Loucy (cell line): ENCODE data around the gene MAPK1.

Experiments
- H2AFZ ChIP-seq: fragments of 200-600 bp; sonication (generic); 2 replicates; pipeline ENCODE4 v1.6.0; 2016; ENCODE audit warnings: antibody characterized with exemption, mild to moderate bottlenecking, low read length, moderate library complexity
- H3F3A ChIP-seq: fragments of 200-600 bp; 2 replicates; pipeline ENCODE4 v1.6.0; 2016; ENCODE audit warnings: antibody characterized with exemption, low read depth, mild to moderate bottlenecking
- H3K27me3 ChIP-seq: fragments of 200-600 bp; sonication (generic); 2 replicates; pipeline ENCODE4 v1.6.1; 2014; ENCODE audit warnings: low read length, mild to moderate bottlenecking; ENCODE audit not compliant: insufficient read depth, poor library complexity, severe bottlenecking
- H3K36me3 ChIP-seq: fragments of 200-600 bp; sonication (generic); 2 replicates; pipeline ENCODE4 v1.6.1; 2016; ENCODE audit warnings: low read length; ENCODE audit not compliant: insufficient read depth
- H3K4me1 ChIP-seq: fragments of 200-600 bp; sonication (generic); 2 replicates; pipeline ENCODE4 v1.5.1; 2014; ENCODE audit warnings: low read length, mild to moderate bottlenecking; ENCODE audit not compliant: insufficient read depth, poor library complexity, severe bottlenecking
- H3K4me2 ChIP-seq: fragments of 200-600 bp; sonication (generic); 2 replicates; pipeline ENCODE4 v1.6.0; 2014; ENCODE audit warnings: antibody characterized with exemption, low read length, low read depth, mild to moderate bottlenecking; ENCODE audit not compliant: poor library complexity, severe bottlenecking
- H3K4me3 ChIP-seq: fragments of 200-600 bp; sonication (generic); 2 replicates; pipeline ENCODE4 v1.5.1; 2014; ENCODE audit warnings: low read length, mild to moderate bottlenecking, mixed read lengths; ENCODE audit not compliant: poor library complexity, severe bottlenecking
- H3K79me2 ChIP-seq: fragments of 200-600 bp; sonication (generic); 2 replicates; pipeline ENCODE4 v1.6.1; 2014; ENCODE audit warnings: low read length; ENCODE audit not compliant: insufficient read depth
- H3K9ac ChIP-seq: fragments of 200-600 bp; sonication (generic); 2 replicates; pipeline ENCODE4 v1.6.0; 2014; ENCODE audit warnings: mild to moderate bottlenecking, low read depth, low read length, moderate library complexity; ENCODE audit not compliant: poor library complexity, severe bottlenecking
- H3K9me2 ChIP-seq: fragments of 200-600 bp; sonication (generic); replicated peaks from 2 replicates; pipeline ENCODE4 v1.6.1; 2016; ENCODE audit warnings: low read depth, low read length, mixed read lengths
- H3K9me3 ChIP-seq: fragments of 200-600 bp; sonication (generic); 2 replicates; pipeline ENCODE4 v1.6.1; 2014; ENCODE audit warnings: mild to moderate bottlenecking, antibody characterized with exemption, low read length, low read depth; ENCODE audit not compliant: insufficient read depth
- H4K20me1 ChIP-seq: fragments of 200-600 bp; sonication (generic); 2 replicates; pipeline ENCODE4 v1.6.0; 2014; ENCODE audit warnings: antibody characterized with exemption, low read length, mild to moderate bottlenecking; ENCODE audit not compliant: insufficient read depth, poor library complexity, severe bottlenecking
- EZH2phosphoT487 ChIP-seq: fragments of 200-600 bp; IDR thresholded peaks from 2 replicates; pipeline ENCODE4 v1.6.1; 2018; ENCODE audit warnings: antibody characterized with exemption, mild to moderate bottlenecking, moderate library complexity, borderline replicate concordance
- TF ChIP-seq, protein P1 (sequence below): fragments of 200-600 bp; sonication (generic); conservative IDR thresholded peaks from 2 replicates; pipeline ENCODE4 v1.5.1; 2014; ENCODE audit warnings: mild to moderate bottlenecking, antibody characterized with exemption, low read length

The MAPK1 gene

DNA sequence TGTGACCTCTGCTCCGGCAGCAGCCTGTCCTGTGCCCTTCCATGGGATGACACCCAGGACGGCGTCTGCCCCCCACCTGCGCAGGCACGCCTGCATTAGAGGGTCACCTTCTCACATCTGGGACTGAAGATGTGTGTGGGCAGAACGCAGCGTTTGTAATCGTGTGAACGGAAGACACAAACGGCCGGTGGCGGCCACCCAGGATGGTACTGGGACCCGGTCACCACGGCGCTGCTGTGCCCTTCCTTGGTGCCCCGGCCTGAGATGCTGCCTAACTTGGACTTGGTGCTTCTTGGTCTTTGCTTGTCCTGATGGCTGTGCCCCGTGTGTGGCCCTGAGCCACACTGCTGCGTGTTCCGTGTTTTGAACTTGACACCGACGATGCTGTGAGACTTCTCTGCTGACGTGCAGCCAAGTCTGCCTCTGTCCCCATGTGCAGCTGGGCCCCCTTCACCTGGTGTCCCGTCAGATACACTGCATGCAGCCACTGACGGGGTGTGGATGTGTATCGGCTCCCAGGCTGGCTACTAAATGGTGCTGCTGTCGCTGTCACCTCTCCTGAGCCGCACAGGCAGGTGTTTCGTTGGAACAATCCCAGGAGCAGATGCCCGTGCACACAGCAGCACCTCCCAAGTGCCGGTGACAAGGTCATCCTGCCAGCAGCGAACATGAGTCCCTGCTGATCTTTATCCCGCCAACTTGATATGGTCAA is 153.2 kb downstream of the MAPK1 start:
- Histone ChIP-seq H3K36me3 (peaks cover 17% of the 10 kb centered on the region; the same call in 1 of the 2 replicates), H4K20me1 (no peaks in the 10 kb centered on the region), H3K9me2 (no peaks in the 10 kb centered on the region), H3K79me2 (no peaks in the 10 kb centered on the region; the same call in 1 of the 2 replicates), H3K4me3 (no peak overlapping the region), H3K4me2 (no peak overlapping the region), H3F3A (no peaks in the 10 kb centered on the region), H2AFZ (no peak overlapping the region), H3K27me3 (no peaks in the 10 kb centered on the region), H3K9me3 (no peaks in the 10 kb centered on the region), H3K9ac (no peak overlapping the region), H3K4me1 (no peaks in the 10 kb centered on the region)
- TF ChIP-seq, protein P1, sequence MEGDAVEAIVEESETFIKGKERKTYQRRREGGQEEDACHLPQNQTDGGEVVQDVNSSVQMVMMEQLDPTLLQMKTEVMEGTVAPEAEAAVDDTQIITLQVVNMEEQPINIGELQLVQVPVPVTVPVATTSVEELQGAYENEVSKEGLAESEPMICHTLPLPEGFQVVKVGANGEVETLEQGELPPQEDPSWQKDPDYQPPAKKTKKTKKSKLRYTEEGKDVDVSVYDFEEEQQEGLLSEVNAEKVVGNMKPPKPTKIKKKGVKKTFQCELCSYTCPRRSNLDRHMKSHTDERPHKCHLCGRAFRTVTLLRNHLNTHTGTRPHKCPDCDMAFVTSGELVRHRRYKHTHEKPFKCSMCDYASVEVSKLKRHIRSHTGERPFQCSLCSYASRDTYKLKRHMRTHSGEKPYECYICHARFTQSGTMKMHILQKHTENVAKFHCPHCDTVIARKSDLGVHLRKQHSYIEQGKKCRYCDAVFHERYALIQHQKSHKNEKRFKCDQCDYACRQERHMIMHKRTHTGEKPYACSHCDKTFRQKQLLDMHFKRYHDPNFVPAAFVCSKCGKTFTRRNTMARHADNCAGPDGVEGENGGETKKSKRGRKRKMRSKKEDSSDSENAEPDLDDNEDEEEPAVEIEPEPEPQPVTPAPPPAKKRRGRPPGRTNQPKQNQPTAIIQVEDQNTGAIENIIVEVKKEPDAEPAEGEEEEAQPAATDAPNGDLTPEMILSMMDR: no peak
- no peak for TF ChIP-seq EZH2phosphoT487

DNA sequence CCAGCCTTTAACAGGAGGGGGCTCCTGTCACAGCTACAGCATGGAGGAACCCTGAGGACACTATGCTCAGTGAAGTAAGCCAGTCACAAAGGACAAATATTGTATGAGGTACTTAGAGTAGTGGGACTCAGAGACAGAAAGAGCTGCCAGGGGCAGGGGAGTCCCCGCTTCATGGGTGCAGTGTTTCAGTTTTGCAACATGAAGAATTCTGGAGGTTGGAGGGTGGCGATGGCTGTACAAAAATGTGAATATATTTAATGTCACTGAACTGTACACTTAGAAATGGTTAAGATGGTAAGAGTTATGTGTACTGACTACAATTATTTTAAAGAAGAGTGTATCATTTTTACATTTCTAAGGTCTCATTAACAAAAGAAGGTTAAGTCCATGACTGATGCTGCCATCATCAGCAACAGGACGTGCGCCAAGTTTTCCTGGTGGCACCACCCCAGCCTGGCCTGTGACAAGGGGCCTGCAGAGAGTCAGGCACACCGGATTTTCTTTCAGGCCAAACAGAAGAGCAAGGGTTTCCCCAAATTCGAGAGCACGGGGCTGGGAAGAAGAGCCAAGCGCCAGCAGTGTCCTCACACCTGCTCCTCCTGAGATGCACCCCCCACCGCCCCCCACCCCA is 153.9 kb downstream of the MAPK1 start:
- H3K27me3 ChIP-seq: no peaks in the 10 kb centered on the region
- no peak overlapping the region for H3K9ac ChIP-seq
- no peaks in the 10 kb centered on the region for H3K9me3 ChIP-seq
- H3K79me2 ChIP-seq: no peaks in the 10 kb centered on the region; the same call in 1 of the 2 replicates
- no peak overlapping the region for H2AFZ ChIP-seq
- TF ChIP-seq, protein P1: 0 out of 2 replicates have a peak, but pooled peaks have one; percentile 0
- TF ChIP-seq EZH2phosphoT487: no peak
- H3K4me1 ChIP-seq: no peaks in the 10 kb centered on the region
- H3K36me3 ChIP-seq: peaks cover 21% of the 10 kb centered on the region; the same call in 1 of the 2 replicates
- no peak overlapping the region for H3K4me2 ChIP-seq
- H3K4me3 ChIP-seq: no peak overlapping the region
- no peaks in the 10 kb centered on the region for H3K9me2 ChIP-seq
- H4K20me1 ChIP-seq: no peaks in the 10 kb centered on the region
- no peaks in the 10 kb centered on the region for H3F3A ChIP-seq

- H3K79me2 ChIP-seq: no peaks in the 10 kb centered on the region
- H3K4me3 ChIP-seq: no peak overlapping the region
- H3K36me3 ChIP-seq: peaks cover 23% of the 10 kb centered on the region; the same call in 1 of the 2 replicates
- no peaks in the 10 kb centered on the region for H3K9me2 ChIP-seq
- no peaks in the 10 kb centered on the region for H3F3A ChIP-seq
- no peaks in the 10 kb centered on the region for H3K27me3 ChIP-seq
- no peak overlapping the region for H3K9ac ChIP-seq
- no peaks in the 10 kb centered on the region for H4K20me1 ChIP-seq
- H3K9me3 ChIP-seq: no peaks in the 10 kb centered on the region
- TF ChIP-seq, protein P1: peak; percentile 74
- TF ChIP-seq EZH2phosphoT487: no peak
- H3K4me1 ChIP-seq: no peaks in the 10 kb centered on the region
- no peak overlapping the region for H3K4me2 ChIP-seq
- no peak overlapping the region for H2AFZ ChIP-seq
These were observed 154.6 kb downstream of the MAPK1 start for GRCh38 chr22:21712751-21713427.
